ENCODE results near the gene FOXN3.

Gene FOXN3

GRCh38 chr14:89244720-89245119 lies 172.3 kb downstream of the FOXN3 start:
- DNase-seq, result no peak

- no peak for DNase-seq
These were observed 173.3 kb downstream of the FOXN3 start for GRCh38 chr14:89243741-89244140.

GRCh38 chr14:89243286-89243685 lies 173.7 kb downstream of the FOXN3 start:
- no peak for DNase-seq

- no peak for DNase-seq
These were observed 174.3 kb downstream of the FOXN3 start for GRCh38 chr14:89242652-89243279.

GRCh38 chr14:89241934-89242651 lies 174.9 kb downstream of the FOXN3 start:
- DNase-seq, result no peak

- DNase-seq, result no peak
These were observed 175.8 kb downstream of the FOXN3 start for GRCh38 chr14:89241257-89241656.

- no peak for DNase-seq
These were observed 176.6 kb downstream of the FOXN3 start for GRCh38 chr14:89240414-89240813.

- no peak for DNase-seq
These were observed 178.0 kb downstream of the FOXN3 start for GRCh38 chr14:89239023-89239422.

- DNase-seq, result no peak
These were observed 179.0 kb downstream of the FOXN3 start for GRCh38 chr14:89237921-89238529.

GRCh38 chr14:89236851-89237250 lies 180.2 kb downstream of the FOXN3 start:
- DNase-seq, result no peak

- DNase-seq, result no peak
These were observed 183.8 kb downstream of the FOXN3 start for GRCh38 chr14:89233184-89233583.

- no peak for DNase-seq
These were observed 184.6 kb downstream of the FOXN3 start for GRCh38 chr14:89232265-89233070.

GRCh38 chr14:89231426-89232113 lies 185.5 kb downstream of the FOXN3 start:
- no peak for DNase-seq

- no peak for DNase-seq
These were observed 188.0 kb downstream of the FOXN3 start for GRCh38 chr14:89228921-89229639.

GRCh38 chr14:89227496-89227836 lies 189.6 kb downstream of the FOXN3 start:
- DNase-seq, result no peak

GRCh38 chr14:89226801-89227495 lies 190.1 kb downstream of the FOXN3 start:
- DNase-seq, result no peak

- no peak for DNase-seq
These were observed 191.4 kb downstream of the FOXN3 start for GRCh38 chr14:89225607-89226006.

- DNase-seq, result no peak
These were observed 195.8 kb downstream of the FOXN3 start for GRCh38 chr14:89221109-89221810.

GRCh38 chr14:89219051-89219450 lies 198.0 kb downstream of the FOXN3 start:
- no peak for DNase-seq

GRCh38 chr14:89217891-89218290 lies 199.1 kb downstream of the FOXN3 start:
- no peak for DNase-seq

- no peak for DNase-seq
These were observed 201.5 kb downstream of the FOXN3 start for GRCh38 chr14:89215531-89215930.
